Prostate gland (tissue), 2 donors: Measurements from ENCODE around the gene EFNA3. TPM values are rescaled to one million over a fixed set of nuclear protein-coding genes. Genes with fewer than 3 reads are reported as not detected.

ENCODE experiments used
- DNase-seq: peaks from one replicate; pipeline ENCODE4 v3.0.0-alpha.2; 2019; ENCODE audit warnings: low spot score
- H3K27ac ChIP-seq, 2 donors: fragments of 200-600 bp; sonication (generic); 2 replicates each; pipeline ENCODE4 v1.5.1; 2017 to 2019
- H3K27me3 ChIP-seq: fragments of 200-600 bp; sonication (generic); replicated peaks from 2 replicates; pipeline ENCODE4 v1.5.1; 2019; ENCODE audit not compliant: insufficient read depth
- H3K36me3 ChIP-seq, 2 donors: fragments of 200-600 bp; sonication (generic); 1 replicate in 1 of 2; 2 replicates in 1 of 2; pipeline versions ENCODE4 v1.5.1 to v1.8.1; 2017 to 2019
- H3K4me1 ChIP-seq: fragments of 200-600 bp; sonication (generic); replicated peaks from 2 replicates; pipeline ENCODE4 v1.5.1; 2019
- H3K4me3 ChIP-seq, 2 donors: fragments of 200-600 bp; sonication (generic); 2 replicates each; pipeline ENCODE4 v1.5.1; 2017 to 2019
- H3K9me3 ChIP-seq: fragments of 200-600 bp; sonication (generic); 2 replicates; pipeline ENCODE4 v1.5.1; 2017
- POLR2A ChIP-seq: fragments of 450-650 bp; IDR thresholded peaks from one replicate; pipeline ENCODE4 v1.6.1; 2016; ENCODE audit warnings: antibody characterized with exemption, mild to moderate bottlenecking
- POLR2AphosphoS5 ChIP-seq: sonication (generic); formaldehyde crosslinking; IDR thresholded peaks from one replicate; pipeline ENCODE4 v1.6.1; 2017; ENCODE audit warnings: antibody characterized with exemption
- WGBS: methylation state at CpG from one replicate; pipeline ENCODE4 v1.1.5; 2018; 5-methylcytosine and 5-hydroxymethylcytosine counted together
- intact Hi-C: fragments of 100-400 bp; cut with DNase I; formaldehyde crosslinking; loops from one replicate; pipeline ENCODE4 v1.14.2; 2022
- small RNA-seq, 2 donors: library from RNA; depleted of rRNA; stranded (forward); fragments of <200 nt; gene quantifications; one replicate each; pipeline ENCODE3, GENCODE V24; 2016
- total RNA-seq, 2 donors: library from RNA; depleted of rRNA; stranded (reverse); fragments of >200 nt; gene quantifications; one replicate each; pipeline ENCODE4 v1.1.0, GENCODE V29; 2016
- TF ChIP-seq, protein P1 (sequence below), 4 experiments: fragments of 200-600 bp in 2 of 4; fragments of 450-650 bp in 2 of 4; sonication (generic) in 2 of 4; IDR thresholded peaks; 1 replicate in 3 of 4; 2 replicates in 1 of 4; pipeline ENCODE4 v1.5.1; 2016 to 2019; ENCODE audit warnings: antibody characterized with exemption in 4 of 4, mild to moderate bottlenecking in 2 of 4, moderate library complexity in 2 of 4

The EFNA3 gene
- total RNA-seq, 2 donors from 2014 or later, result 5.9 to 8.4 TPM

DNA sequence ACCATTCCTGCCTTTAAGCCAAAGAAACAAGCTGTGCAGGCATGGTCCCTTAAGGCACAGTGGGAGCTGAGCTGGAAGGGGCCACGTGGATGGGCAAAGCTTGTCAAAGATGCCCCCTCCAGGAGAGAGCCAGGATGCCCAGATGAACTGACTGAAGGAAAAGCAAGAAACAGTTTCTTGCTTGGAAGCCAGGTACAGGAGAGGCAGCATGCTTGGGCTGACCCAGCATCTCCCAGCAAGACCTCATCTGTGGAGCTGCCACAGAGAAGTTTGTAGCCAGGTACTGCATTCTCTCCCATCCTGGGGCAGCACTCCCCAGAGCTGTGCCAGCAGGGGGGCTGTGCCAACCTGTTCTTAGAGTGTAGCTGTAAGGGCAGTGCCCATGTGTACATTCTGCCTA lies 55.7 kb downstream of the EFNA3 start:
- 55% methylated on average over 1 of the region's 1 CpG for WGBS
- H3K27ac ChIP-seq, result peak overlapping the region; percentile 94 to 97
- TF ChIP-seq, protein P1, sequence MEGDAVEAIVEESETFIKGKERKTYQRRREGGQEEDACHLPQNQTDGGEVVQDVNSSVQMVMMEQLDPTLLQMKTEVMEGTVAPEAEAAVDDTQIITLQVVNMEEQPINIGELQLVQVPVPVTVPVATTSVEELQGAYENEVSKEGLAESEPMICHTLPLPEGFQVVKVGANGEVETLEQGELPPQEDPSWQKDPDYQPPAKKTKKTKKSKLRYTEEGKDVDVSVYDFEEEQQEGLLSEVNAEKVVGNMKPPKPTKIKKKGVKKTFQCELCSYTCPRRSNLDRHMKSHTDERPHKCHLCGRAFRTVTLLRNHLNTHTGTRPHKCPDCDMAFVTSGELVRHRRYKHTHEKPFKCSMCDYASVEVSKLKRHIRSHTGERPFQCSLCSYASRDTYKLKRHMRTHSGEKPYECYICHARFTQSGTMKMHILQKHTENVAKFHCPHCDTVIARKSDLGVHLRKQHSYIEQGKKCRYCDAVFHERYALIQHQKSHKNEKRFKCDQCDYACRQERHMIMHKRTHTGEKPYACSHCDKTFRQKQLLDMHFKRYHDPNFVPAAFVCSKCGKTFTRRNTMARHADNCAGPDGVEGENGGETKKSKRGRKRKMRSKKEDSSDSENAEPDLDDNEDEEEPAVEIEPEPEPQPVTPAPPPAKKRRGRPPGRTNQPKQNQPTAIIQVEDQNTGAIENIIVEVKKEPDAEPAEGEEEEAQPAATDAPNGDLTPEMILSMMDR (IDR thresholded peaks at IDR 0.05), result no peak
- TF ChIP-seq POLR2A, result no peak
- TF ChIP-seq POLR2AphosphoS5, result no peak
- H3K9me3 ChIP-seq, result no peaks in the 10 kb centered on the region
- intact Hi-C loops, result loop anchor here (5.0 kb wide), 1 partner anchor 33 kb away; no protein-coding TSS in a partner anchor
- peaks cover 5 to 15% of the 10 kb centered on the region in 2 donors for H3K36me3 ChIP-seq
- H3K4me3 ChIP-seq, result peak overlapping the region in 1 of 2 donors; percentile 49
- no peak for DNase-seq
- no peaks in the 10 kb centered on the region for H3K27me3 ChIP-seq
- H3K4me1 ChIP-seq, result peaks cover 32% of the 10 kb centered on the region

DNA sequence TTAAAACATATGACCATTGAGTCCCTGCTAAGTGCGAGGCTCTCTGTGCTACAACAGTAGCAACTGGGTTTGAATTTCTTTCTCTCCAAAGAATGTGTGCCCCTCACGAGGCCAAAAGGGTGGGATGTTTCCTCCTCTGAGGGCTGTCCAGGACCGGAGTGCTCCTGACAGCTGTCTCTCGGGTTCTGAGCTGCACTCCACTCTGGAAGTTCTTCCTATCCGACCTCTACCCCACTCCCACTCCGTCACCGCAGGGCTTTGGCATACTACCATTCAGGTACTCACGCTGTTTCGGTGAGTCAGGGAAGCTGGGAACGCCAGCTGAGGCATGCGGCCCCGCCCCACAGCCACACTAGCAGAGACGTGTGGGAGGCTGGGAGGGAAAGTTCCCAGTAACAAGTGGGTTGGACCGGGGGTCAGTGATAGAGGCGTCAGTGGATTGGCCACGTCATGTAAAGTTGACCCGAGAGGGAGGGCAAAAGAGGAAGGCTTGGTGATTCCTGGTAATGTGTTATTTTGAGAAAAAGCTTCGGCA lies 56.3 kb downstream of the EFNA3 start:
- peak overlapping the region; percentile 94 to 97 for H3K27ac ChIP-seq
- peak; percentile 87 for DNase-seq
- peaks cover 5 to 15% of the 10 kb centered on the region in 2 donors for H3K36me3 ChIP-seq
- H3K9me3 ChIP-seq, result no peaks in the 10 kb centered on the region
- TF ChIP-seq POLR2A, result peak; percentile 55
- TF ChIP-seq, protein P1 (IDR thresholded peaks at IDR 0.05), result no peak
- TF ChIP-seq POLR2AphosphoS5, result peak; percentile 89
- intact Hi-C loops, result loop anchor here (5.0 kb wide), 1 partner anchor 32 kb away; no protein-coding TSS in a partner anchor
- peak overlapping the region; percentile 49 to 58 for H3K4me3 ChIP-seq
- WGBS, result 6% methylated on average over 18 of the region's 18 CpGs
- no peaks in the 10 kb centered on the region for H3K27me3 ChIP-seq
- H3K4me1 ChIP-seq, result peaks cover 32% of the 10 kb centered on the region

DNA sequence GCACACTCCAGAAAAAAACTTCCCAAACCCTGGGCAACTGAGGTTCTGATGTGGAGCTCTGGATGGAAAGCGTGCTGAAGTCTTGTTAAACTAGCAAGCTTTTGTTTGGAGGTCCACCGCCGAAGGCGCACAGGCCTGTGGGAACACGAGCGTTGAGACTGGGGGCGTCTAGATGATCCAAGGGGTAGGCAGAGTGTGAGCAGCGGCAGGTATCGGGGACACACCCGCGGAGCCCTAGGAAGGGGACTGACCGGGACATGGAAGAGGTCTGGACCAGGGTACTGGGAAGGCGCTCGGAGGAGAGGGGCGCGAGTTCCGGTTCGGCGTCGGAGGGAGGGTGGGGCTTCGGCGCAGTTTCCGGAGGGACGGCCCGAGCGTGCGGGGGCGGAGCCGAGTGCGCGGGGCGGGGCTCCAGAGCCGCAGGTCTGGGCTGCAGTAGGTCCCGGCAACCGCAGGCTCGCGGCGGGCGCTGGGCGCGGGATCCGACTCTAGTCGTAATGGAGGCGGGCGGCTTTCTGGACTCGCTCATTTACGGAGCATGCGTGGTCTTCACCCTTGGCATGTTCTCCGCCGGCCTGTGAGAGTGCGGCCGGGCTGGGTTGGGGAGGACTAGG lies 56.9 kb downstream of the EFNA3 start, which contains the start of gene SLC50A1:
Gene SLC50A1 (plus strand): TSS at position 438 of the 614 bp plus-strand sequence. CDS start 60 bp downstream, at position 498.
- H3K27ac ChIP-seq, result peak within 1 kb of the TSS; percentile 94 to 97
- H3K4me3 ChIP-seq, result peak within 1 kb of the TSS; percentile 49 to 58
- H3K9me3 ChIP-seq, result no peaks in the 10 kb centered on the region
- 0% methylated on average over 51 of the region's 52 CpGs for WGBS
- peaks cover 32% of the 10 kb centered on the region for H3K4me1 ChIP-seq
- no peaks in the 10 kb centered on the region for H3K27me3 ChIP-seq
- DNase-seq, result peak; percentile 95
- peaks cover 5 to 15% of the 10 kb centered on the region in 2 donors for H3K36me3 ChIP-seq
- intact Hi-C loops, result no loop called here
- peak; percentile 98 for TF ChIP-seq POLR2A
- TF ChIP-seq, protein P1 (IDR thresholded peaks at IDR 0.05), result peak in 2 of 4 experiments; percentile 71 to 84
- peak; percentile 86 for TF ChIP-seq POLR2AphosphoS5

- no peaks in the 10 kb centered on the region for H3K9me3 ChIP-seq
- 42% methylated on average over 6 of the region's 6 CpGs for WGBS
- DNase-seq, result no peak
- peak overlapping the region; percentile 94 to 97 for H3K27ac ChIP-seq
- peak overlapping the region; percentile 49 to 58 for H3K4me3 ChIP-seq
- no peaks in the 10 kb centered on the region for H3K27me3 ChIP-seq
- intact Hi-C loops, result no loop called here
- H3K4me1 ChIP-seq, result peaks cover 28% of the 10 kb centered on the region
- TF ChIP-seq POLR2AphosphoS5 (no peak), POLR2A (no peak)
- TF ChIP-seq, protein P1 (IDR thresholded peaks at IDR 0.05), result no peak
- peaks cover 5 to 14% of the 10 kb centered on the region in 2 donors for H3K36me3 ChIP-seq
Measured at GRCh38 chr1:155136748-155137147, 58.1 kb downstream of the EFNA3 start.

Small RNAs within 50 kb of the gene (small RNA-seq; reads per million reads assigned to genes)
- gene RF00019, result 0 reads per million in 2 donors

Other genes with a start within 250 kb of the EFNA3 start
- gene KCNN3, start 208.6 kb upstream of the EFNA3 start, total RNA-seq, result 1 to 10 TPM; 1.2 to 3.0 TPM
- 10 to 100 TPM; 23.2 to 26.2 TPM for gene PMVK, start 142.1 kb upstream of the EFNA3 start, total RNA-seq
- 100 to 1,000 TPM; 113 to 140 TPM for gene PBXIP1, start 122.7 kb upstream of the EFNA3 start, total RNA-seq
- 10 to 100 TPM; 44.1 to 44.6 TPM for gene PYGO2, start 117.1 kb upstream of the EFNA3 start, total RNA-seq
- 10 to 100 TPM; 85.0 to 97.2 TPM for gene SHC1, start 108.1 kb upstream of the EFNA3 start, total RNA-seq
- gene CKS1B, start 104.2 kb upstream of the EFNA3 start, total RNA-seq, result 10 to 100 TPM; 33.5 to 47.5 TPM
- gene FLAD1, start 95.5 kb upstream of the EFNA3 start, total RNA-seq, result 10 to 100 TPM; 31.5 to 35.3 TPM
- gene LENEP, start 85.3 kb upstream of the EFNA3 start, total RNA-seq, result not detected
- 100 to 1,000 TPM in 1 of 2 donors, 10 to 100 TPM in 1; 60.0 to 103 TPM for gene ZBTB7B, start 76.0 kb upstream of the EFNA3 start, total RNA-seq
- gene DCST2, start 45.1 kb upstream of the EFNA3 start, total RNA-seq, result 1 to 10 TPM; 2.3 to 5.3 TPM
- under 1 TPM in 1 of 2 donors, not detected in 1; 0.51 TPM for gene DCST1, start 45.0 kb upstream of the EFNA3 start, total RNA-seq
- 100 to 1,000 TPM in 1 of 2 donors, 10 to 100 TPM in 1; 72.5 to 138 TPM for gene ADAM15, start 27.5 kb upstream of the EFNA3 start, total RNA-seq
- gene EFNA4, start 15.1 kb upstream of the EFNA3 start, total RNA-seq, result 10 to 100 TPM; 10.3 to 23.4 TPM
- 100 to 1,000 TPM in 1 of 2 donors, 10 to 100 TPM in 1; 85.1 to 132 TPM for gene EFNA1, start 49.0 kb downstream of the EFNA3 start, total RNA-seq
- gene SLC50A1, start 57.0 kb downstream of the EFNA3 start, total RNA-seq, result 10 to 100 TPM; 26.6 to 48.0 TPM
- 10 to 100 TPM; 93.6 to 97.0 TPM for gene DPM3, start 61.7 kb downstream of the EFNA3 start, total RNA-seq
- 100 to 1,000 TPM; 111 to 236 TPM for gene KRTCAP2, start 94.5 kb downstream of the EFNA3 start, total RNA-seq
- 1 to 10 TPM in 1 of 2 donors, under 1 TPM in 1; 0.14 to 1.6 TPM for gene TRIM46, start 95.0 kb downstream of the EFNA3 start, total RNA-seq
- 10 to 100 TPM; 13.1 to 38.5 TPM for gene THBS3, start 129.1 kb downstream of the EFNA3 start, total RNA-seq
- 10 to 100 TPM; 49.6 to 57.1 TPM for gene MTX1, start 129.9 kb downstream of the EFNA3 start, total RNA-seq
- 10 to 100 TPM; 19.6 to 24.3 TPM for gene ENTREP3, start 176.6 kb downstream of the EFNA3 start, total RNA-seq
- gene SCAMP3, start 183.5 kb downstream of the EFNA3 start, total RNA-seq, result 10 to 100 TPM; 84.1 to 97.8 TPM
- 10 to 100 TPM; 28.1 to 56.5 TPM for gene CLK2, start 194.7 kb downstream of the EFNA3 start, total RNA-seq
- gene HCN3, start 198.6 kb downstream of the EFNA3 start, total RNA-seq, result 1 to 10 TPM; 1.9 to 2.6 TPM
- gene PKLR, start 222.6 kb downstream of the EFNA3 start, total RNA-seq, result not detected
- 100 to 1,000 TPM in 1 of 2 donors, 10 to 100 TPM in 1; 59.6 to 100 TPM for gene FDPS, start 230.0 kb downstream of the EFNA3 start, total RNA-seq
- gene RUSC1, start 242.1 kb downstream of the EFNA3 start, total RNA-seq, result 10 to 100 TPM; 34.0 to 35.1 TPM